SK-N-SH treated with all-trans-retinoic acid at 6 μM for 48 hours (cell line): ENCODE measurements around the gene TLE4.

Experiments
- ATAC-seq: fragments of 200-7000 bp; cut with Tn5 transposase; 3 replicates; pipeline ENCODE4 v1.9.1; 2020; ENCODE audit warnings: mild to moderate bottlenecking, moderate library complexity
- ARNTL ChIP-seq: fragments of 450-650 bp; formaldehyde crosslinking; IDR thresholded peaks from 2 replicates; pipeline ENCODE4 v1.5.0; 2020; ENCODE audit warnings: low read depth, mild to moderate bottlenecking, moderate library complexity, borderline replicate concordance
- BACH2 ChIP-seq: fragments of 250-450 bp; sonication (Bioruptor Pico); IDR thresholded peaks from 2 replicates; pipeline ENCODE4 v1.9.0; 2021; ENCODE audit warnings: mild to moderate bottlenecking, borderline replicate concordance
- CSDC2 ChIP-seq: fragments of 250-450 bp; sonication (Bioruptor Pico); IDR thresholded peaks from 2 replicates; pipeline ENCODE4 v1.5.0; 2020; ENCODE audit warnings: mild to moderate bottlenecking, moderate library complexity
- ESRRG ChIP-seq: fragments of 250-450 bp; sonication (Bioruptor Pico); IDR thresholded peaks from 2 replicates; pipeline ENCODE4 v1.6.1; 2021; ENCODE audit warnings: mild to moderate bottlenecking
- ISL1 ChIP-seq: fragments of 250-450 bp; sonication (Bioruptor Pico); IDR thresholded peaks from 2 replicates; pipeline ENCODE4 v2.1.2; 2022; ENCODE audit warnings: mild to moderate bottlenecking, moderate library complexity
- OSR1 ChIP-seq: fragments of 250-450 bp; sonication (Bioruptor Pico); IDR thresholded peaks from 2 replicates; pipeline ENCODE4 v1.8.0; 2022; ENCODE audit warnings: moderate library complexity, mild to moderate bottlenecking, inconsistent platforms
- PPARA ChIP-seq: fragments of 250-450 bp; sonication (Bioruptor Pico); IDR thresholded peaks from 2 replicates; pipeline ENCODE4 v1.5.0; 2020; ENCODE audit warnings: mild to moderate bottlenecking, borderline replicate concordance
- RARB ChIP-seq: fragments of 250-450 bp; sonication (Bioruptor Pico); IDR thresholded peaks from 2 replicates; pipeline ENCODE4 v1.8.0; 2021; ENCODE audit warnings: mild to moderate bottlenecking, moderate library complexity
- TCF4 ChIP-seq: fragments of 250-450 bp; sonication (Bioruptor Pico); IDR thresholded peaks from 2 replicates; pipeline ENCODE4 v1.8.0; 2021; ENCODE audit warnings: mild to moderate bottlenecking, moderate library complexity, borderline replicate concordance
- TOX ChIP-seq: fragments of 250-450 bp; sonication (Bioruptor Pico); IDR thresholded peaks from 2 replicates; pipeline ENCODE4 v1.8.0; 2021; ENCODE audit warnings: mild to moderate bottlenecking, moderate library complexity, borderline replicate concordance
- ZC3H10 ChIP-seq: fragments of 250-450 bp; sonication (Bioruptor Pico); IDR thresholded peaks from 2 replicates; pipeline ENCODE4 v1.5.1; 2021; ENCODE audit warnings: mild to moderate bottlenecking, moderate library complexity
- ZFP3 ChIP-seq: fragments of 250-450 bp; sonication (Bioruptor Pico); IDR thresholded peaks from 2 replicates; pipeline ENCODE4 v1.5.0; 2020; ENCODE audit warnings: mild to moderate bottlenecking, moderate library complexity
- ZFP30 ChIP-seq: fragments of 450-650 bp; formaldehyde crosslinking; IDR thresholded peaks from 2 replicates; pipeline ENCODE4 v1.5.0; 2022; ENCODE audit warnings: mild to moderate bottlenecking, moderate library complexity
- ZNF70 ChIP-seq: fragments of 450-650 bp; formaldehyde crosslinking; IDR thresholded peaks from 2 replicates; pipeline ENCODE4 v1.5.0; 2020; ENCODE audit warnings: mild to moderate bottlenecking, moderate library complexity
- ZNF8 ChIP-seq: fragments of 450-650 bp; formaldehyde crosslinking; IDR thresholded peaks from 2 replicates; pipeline ENCODE4 v1.5.0; 2020; ENCODE audit warnings: mild to moderate bottlenecking, moderate library complexity
- TF ChIP-seq, protein P1 (sequence below): fragments of 250-450 bp; sonication (Bioruptor Pico); IDR thresholded peaks from 2 replicates; pipeline ENCODE4 v1.8.0; 2021; ENCODE audit warnings: low read depth, mild to moderate bottlenecking, moderate library complexity, borderline replicate concordance
- TF ChIP-seq, protein P2 (sequence below): fragments of 250-450 bp; sonication (Bioruptor Pico); IDR thresholded peaks from 2 replicates; pipeline ENCODE4 v1.5.1; 2020; ENCODE audit warnings: low read depth, mild to moderate bottlenecking, moderate library complexity
- TF ChIP-seq, protein P3 (sequence below): fragments of 250-450 bp; sonication (Bioruptor Pico); IDR thresholded peaks from 2 replicates; pipeline ENCODE4 v1.5.1; 2021; ENCODE audit warnings: mild to moderate bottlenecking, moderate library complexity
- TF ChIP-seq, protein P4 (sequence below): fragments of 250-450 bp; sonication (Bioruptor Pico); IDR thresholded peaks from 2 replicates; pipeline ENCODE4 v1.5.0; 2020; ENCODE audit warnings: mild to moderate bottlenecking, moderate library complexity
- TF ChIP-seq, protein P5 (sequence below): fragments of 250-450 bp; sonication (Bioruptor Pico); IDR thresholded peaks from 2 replicates; pipeline ENCODE4 v1.8.0; 2020; ENCODE audit warnings: mild to moderate bottlenecking, moderate library complexity, borderline replicate concordance

TLE4 gene

DNA sequence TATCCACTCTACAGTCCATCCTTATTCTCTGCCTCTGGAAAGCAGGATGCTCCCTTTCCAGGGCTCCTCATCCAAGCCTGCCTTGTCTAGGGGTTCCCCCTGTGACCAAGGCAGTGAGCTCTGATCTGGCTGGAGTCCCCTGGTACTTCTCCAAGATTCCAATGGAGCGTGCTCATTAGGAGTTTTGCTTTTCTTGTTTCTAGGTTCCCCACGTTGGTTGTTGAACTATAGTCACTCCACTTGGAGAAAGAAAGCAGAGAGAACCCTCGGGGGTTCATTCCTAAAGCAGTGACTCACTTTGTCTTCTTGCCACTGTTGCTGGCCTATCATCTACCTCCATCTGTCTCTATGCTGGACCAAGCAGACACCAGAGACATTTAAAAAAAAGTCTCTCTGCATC, 192.6 kb downstream of the TLE4 start:
- peak; percentile 93 for ATAC-seq
- no peak for TF ChIP-seq ZNF70 (CRISPR knock-in tag)
- TF ChIP-seq, protein P1, sequence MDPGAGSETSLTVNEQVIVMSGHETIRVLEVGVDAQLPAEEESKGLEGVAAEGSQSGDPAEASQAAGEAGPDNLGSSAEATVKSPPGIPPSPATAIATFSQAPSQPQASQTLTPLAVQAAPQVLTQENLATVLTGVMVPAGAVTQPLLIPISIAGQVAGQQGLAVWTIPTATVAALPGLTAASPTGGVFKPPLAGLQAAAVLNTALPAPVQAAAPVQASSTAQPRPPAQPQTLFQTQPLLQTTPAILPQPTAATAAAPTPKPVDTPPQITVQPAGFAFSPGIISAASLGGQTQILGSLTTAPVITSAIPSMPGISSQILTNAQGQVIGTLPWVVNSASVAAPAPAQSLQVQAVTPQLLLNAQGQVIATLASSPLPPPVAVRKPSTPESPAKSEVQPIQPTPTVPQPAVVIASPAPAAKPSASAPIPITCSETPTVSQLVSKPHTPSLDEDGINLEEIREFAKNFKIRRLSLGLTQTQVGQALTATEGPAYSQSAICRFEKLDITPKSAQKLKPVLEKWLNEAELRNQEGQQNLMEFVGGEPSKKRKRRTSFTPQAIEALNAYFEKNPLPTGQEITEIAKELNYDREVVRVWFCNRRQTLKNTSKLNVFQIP (CRISPR knock-in tag), result no peak
- TF ChIP-seq, protein P2, sequence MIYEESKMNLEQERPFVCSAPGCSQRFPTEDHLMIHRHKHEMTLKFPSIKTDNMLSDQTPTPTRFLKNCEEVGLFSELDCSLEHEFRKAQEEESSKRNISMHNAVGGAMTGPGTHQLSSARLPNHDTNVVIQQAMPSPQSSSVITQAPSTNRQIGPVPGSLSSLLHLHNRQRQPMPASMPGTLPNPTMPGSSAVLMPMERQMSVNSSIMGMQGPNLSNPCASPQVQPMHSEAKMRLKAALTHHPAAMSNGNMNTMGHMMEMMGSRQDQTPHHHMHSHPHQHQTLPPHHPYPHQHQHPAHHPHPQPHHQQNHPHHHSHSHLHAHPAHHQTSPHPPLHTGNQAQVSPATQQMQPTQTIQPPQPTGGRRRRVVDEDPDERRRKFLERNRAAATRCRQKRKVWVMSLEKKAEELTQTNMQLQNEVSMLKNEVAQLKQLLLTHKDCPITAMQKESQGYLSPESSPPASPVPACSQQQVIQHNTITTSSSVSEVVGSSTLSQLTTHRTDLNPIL (CRISPR knock-in tag), result no peak
- no peak for TF ChIP-seq PPARA (CRISPR knock-in tag)
- TF ChIP-seq ZFP3, result no peak

DNA sequence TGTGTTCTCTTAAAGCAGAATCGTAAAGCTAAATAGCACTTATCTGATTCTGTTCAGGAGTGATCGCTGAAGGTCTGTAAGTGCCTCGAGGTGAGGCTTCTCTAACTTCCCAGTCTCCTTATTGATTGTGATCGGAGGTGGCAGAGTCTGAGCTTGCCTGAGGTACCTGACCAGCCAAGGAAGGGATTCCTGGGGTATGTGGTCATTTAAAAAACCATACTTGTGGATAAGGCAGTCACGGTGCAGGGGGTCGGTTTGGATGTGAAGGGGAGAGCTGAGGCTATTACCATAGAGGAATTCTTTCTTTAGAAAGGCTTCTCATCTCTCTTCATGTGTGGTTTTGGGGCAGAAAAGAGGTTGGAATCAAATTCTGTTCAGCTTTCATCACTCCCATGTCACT, 193.7 kb downstream of the TLE4 start:
- ATAC-seq, result no peak
- TF ChIP-seq, protein P1 (CRISPR knock-in tag), result no peak
- TF ChIP-seq PPARA (CRISPR knock-in tag) (no peak), ZNF8 (no peak), ARNTL (no peak)

DNA sequence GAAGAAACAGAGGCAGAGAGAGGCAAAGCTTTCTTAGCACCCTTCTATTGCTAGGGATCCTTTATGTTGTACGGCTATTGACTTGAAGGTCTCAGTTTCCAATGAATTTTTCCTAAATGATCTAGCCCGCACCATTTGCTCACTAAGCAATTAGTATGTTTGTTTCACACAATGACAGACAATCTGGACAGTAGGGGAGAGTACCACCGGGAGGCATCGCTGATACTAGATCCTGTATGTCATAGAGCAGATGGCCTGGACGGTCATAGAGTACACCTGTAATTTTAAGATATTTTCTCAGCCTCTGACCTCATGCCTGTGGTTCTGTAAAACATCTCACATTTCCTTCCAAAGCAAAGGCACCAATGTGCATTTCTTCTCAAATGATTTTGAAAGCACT, 194.3 kb downstream of the TLE4 start:
- no peak for ATAC-seq
- no peak for TF ChIP-seq OSR1 (CRISPR knock-in tag)
- TF ChIP-seq PPARA (CRISPR knock-in tag), result no peak
- TF ChIP-seq ZNF70 (CRISPR knock-in tag), result no peak
- no peak for TF ChIP-seq TCF4 (CRISPR knock-in tag)
- TF ChIP-seq BACH2 (CRISPR knock-in tag), result no peak
- TF ChIP-seq, protein P3, sequence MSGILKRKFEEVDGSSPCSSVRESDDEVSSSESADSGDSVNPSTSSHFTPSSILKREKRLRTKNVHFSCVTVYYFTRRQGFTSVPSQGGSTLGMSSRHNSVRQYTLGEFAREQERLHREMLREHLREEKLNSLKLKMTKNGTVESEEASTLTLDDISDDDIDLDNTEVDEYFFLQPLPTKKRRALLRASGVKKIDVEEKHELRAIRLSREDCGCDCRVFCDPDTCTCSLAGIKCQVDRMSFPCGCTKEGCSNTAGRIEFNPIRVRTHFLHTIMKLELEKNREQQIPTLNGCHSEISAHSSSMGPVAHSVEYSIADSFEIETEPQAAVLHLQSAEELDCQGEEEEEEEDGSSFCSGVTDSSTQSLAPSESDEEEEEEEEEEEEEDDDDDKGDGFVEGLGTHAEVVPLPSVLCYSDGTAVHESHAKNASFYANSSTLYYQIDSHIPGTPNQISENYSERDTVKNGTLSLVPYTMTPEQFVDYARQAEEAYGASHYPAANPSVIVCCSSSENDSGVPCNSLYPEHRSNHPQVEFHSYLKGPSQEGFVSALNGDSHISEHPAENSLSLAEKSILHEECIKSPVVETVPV (CRISPR knock-in tag), result no peak
- TF ChIP-seq, protein P1 (CRISPR knock-in tag), result no peak
- TF ChIP-seq, protein P2 (CRISPR knock-in tag), result no peak
- TF ChIP-seq RARB (CRISPR knock-in tag), result no peak
- TF ChIP-seq, protein P4, sequence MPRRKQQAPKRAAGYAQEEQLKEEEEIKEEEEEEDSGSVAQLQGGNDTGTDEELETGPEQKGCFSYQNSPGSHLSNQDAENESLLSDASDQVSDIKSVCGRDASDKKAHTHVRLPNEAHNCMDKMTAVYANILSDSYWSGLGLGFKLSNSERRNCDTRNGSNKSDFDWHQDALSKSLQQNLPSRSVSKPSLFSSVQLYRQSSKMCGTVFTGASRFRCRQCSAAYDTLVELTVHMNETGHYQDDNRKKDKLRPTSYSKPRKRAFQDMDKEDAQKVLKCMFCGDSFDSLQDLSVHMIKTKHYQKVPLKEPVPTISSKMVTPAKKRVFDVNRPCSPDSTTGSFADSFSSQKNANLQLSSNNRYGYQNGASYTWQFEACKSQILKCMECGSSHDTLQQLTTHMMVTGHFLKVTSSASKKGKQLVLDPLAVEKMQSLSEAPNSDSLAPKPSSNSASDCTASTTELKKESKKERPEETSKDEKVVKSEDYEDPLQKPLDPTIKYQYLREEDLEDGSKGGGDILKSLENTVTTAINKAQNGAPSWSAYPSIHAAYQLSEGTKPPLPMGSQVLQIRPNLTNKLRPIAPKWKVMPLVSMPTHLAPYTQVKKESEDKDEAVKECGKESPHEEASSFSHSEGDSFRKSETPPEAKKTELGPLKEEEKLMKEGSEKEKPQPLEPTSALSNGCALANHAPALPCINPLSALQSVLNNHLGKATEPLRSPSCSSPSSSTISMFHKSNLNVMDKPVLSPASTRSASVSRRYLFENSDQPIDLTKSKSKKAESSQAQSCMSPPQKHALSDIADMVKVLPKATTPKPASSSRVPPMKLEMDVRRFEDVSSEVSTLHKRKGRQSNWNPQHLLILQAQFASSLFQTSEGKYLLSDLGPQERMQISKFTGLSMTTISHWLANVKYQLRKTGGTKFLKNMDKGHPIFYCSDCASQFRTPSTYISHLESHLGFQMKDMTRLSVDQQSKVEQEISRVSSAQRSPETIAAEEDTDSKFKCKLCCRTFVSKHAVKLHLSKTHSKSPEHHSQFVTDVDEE (CRISPR knock-in tag), result no peak
- no peak for TF ChIP-seq CSDC2
- TF ChIP-seq, protein P5, sequence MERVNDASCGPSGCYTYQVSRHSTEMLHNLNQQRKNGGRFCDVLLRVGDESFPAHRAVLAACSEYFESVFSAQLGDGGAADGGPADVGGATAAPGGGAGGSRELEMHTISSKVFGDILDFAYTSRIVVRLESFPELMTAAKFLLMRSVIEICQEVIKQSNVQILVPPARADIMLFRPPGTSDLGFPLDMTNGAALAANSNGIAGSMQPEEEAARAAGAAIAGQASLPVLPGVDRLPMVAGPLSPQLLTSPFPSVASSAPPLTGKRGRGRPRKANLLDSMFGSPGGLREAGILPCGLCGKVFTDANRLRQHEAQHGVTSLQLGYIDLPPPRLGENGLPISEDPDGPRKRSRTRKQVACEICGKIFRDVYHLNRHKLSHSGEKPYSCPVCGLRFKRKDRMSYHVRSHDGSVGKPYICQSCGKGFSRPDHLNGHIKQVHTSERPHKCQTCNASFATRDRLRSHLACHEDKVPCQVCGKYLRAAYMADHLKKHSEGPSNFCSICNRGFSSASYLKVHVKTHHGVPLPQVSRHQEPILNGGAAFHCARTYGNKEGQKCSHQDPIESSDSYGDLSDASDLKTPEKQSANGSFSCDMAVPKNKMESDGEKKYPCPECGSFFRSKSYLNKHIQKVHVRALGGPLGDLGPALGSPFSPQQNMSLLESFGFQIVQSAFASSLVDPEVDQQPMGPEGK, result no peak
- TF ChIP-seq ISL1 (CRISPR knock-in tag), result no peak
- TF ChIP-seq TOX (CRISPR knock-in tag), result no peak
- no peak for TF ChIP-seq ZFP3
- no peak for TF ChIP-seq ARNTL
- no peak for TF ChIP-seq ZFP30 (CRISPR knock-in tag)
- no peak for TF ChIP-seq ZC3H10 (CRISPR knock-in tag)
- TF ChIP-seq ESRRG (CRISPR knock-in tag), result no peak
